ENCODE measurements around the gene ADAP2. TPM values are rescaled to one million over a fixed set of nuclear protein-coding genes. Genes with fewer than 3 reads are reported as not detected.
"Not testable (repeated sequence)": the region's sequence is repeated elsewhere in the genome, so short reads cannot be mapped to it uniquely, and the experiment has no call there.

ADAP2 gene
- total RNA-seq, 4 donors from 2014 or later: 10.5 to 19.1 (median 14.7) TPM

GRCh38 chr17:30961209-30962188 lies 39.8 kb downstream of the ADAP2 start:
- intact Hi-C loops (cut with DNase I): no loop called here
- TF ChIP-seq CTCF (IDR thresholded peaks at IDR 0.05) (no peak), EP300 (IDR thresholded peaks at IDR 0.05) (no peak), POLR2A (IDR thresholded peaks at IDR 0.05; ENCODE audit: low read depth) (no peak), POLR2AphosphoS5 (IDR thresholded peaks at IDR 0.05) (no peak)
- Histone ChIP-seq H3K27me3 (no peaks in the 10 kb centered on the region), H3K4me1 (peaks cover 5 to 14% (median 9%) of the 10 kb centered on the region in 4 donors), H3K9me3 (no peaks in the 10 kb centered on the region), H3K4me3 (no peak overlapping the region), H3K36me3 (no peaks in the 10 kb centered on the region), H3K27ac (replicated peaks in 1 of 4) (no peak overlapping the region)
- 88% methylated on average over 9 of the region's 9 CpGs for WGBS
- DNase-seq (ENCODE audit: extremely low spot score): no peak

- 91% methylated on average over 8 of the region's 8 CpGs for WGBS
- H3K27me3 ChIP-seq; H3K4me3 ChIP-seq; H3K9me3 ChIP-seq; DNase-seq (ENCODE audit: extremely low spot score); intact Hi-C loops (cut with DNase I); H3K4me1 ChIP-seq; H3K27ac ChIP-seq (replicated peaks in 1 of 4); H3K36me3 ChIP-seq: not testable (repeated sequence)
These were observed 42.6 kb downstream of the ADAP2 start for GRCh38 chr17:30964312-30964711.

GRCh38 chr17:30964876-30965275 lies 43.1 kb downstream of the ADAP2 start:
- no peak overlapping the region for H3K4me3 ChIP-seq
- H3K36me3 ChIP-seq: no peaks in the 10 kb centered on the region
- intact Hi-C loops (cut with DNase I): no loop called here
- H3K9me3 ChIP-seq: no peaks in the 10 kb centered on the region
- H3K27ac ChIP-seq (replicated peaks in 1 of 4): no peak overlapping the region
- H3K4me1 ChIP-seq: peaks cover 0 to 4% (median 2%) of the 10 kb centered on the region in 4 donors
- no peak for DNase-seq (ENCODE audit: extremely low spot score)
- no peaks in the 10 kb centered on the region for H3K27me3 ChIP-seq
- 82% methylated on average over 5 of the region's 5 CpGs for WGBS
- TF ChIP-seq POLR2AphosphoS5 (IDR thresholded peaks at IDR 0.05) (no peak), CTCF (IDR thresholded peaks at IDR 0.05) (no peak), EP300 (IDR thresholded peaks at IDR 0.05) (no peak), POLR2A (IDR thresholded peaks at IDR 0.05; ENCODE audit: low read depth) (no peak)

GRCh38 chr17:30965686-30966085 lies 43.9 kb downstream of the ADAP2 start:
- intact Hi-C loops (cut with DNase I): no loop called here
- H3K4me3 ChIP-seq: no peak overlapping the region
- TF ChIP-seq CTCF (IDR thresholded peaks at IDR 0.05) (no peak), POLR2A (IDR thresholded peaks at IDR 0.05; ENCODE audit: low read depth) (no peak), POLR2AphosphoS5 (IDR thresholded peaks at IDR 0.05) (no peak), EP300 (IDR thresholded peaks at IDR 0.05) (no peak)
- H3K36me3 ChIP-seq: no peaks in the 10 kb centered on the region
- WGBS: 90% methylated on average over 3 of the region's 3 CpGs
- no peak overlapping the region for H3K27ac ChIP-seq (replicated peaks in 1 of 4)
- no peak for DNase-seq (ENCODE audit: extremely low spot score)
- H3K27me3 ChIP-seq: no peaks in the 10 kb centered on the region
- no peaks in the 10 kb centered on the region for H3K9me3 ChIP-seq
- peaks cover 0 to 9% (median 7%) of the 10 kb centered on the region in 4 donors for H3K4me1 ChIP-seq

GRCh38 chr17:30967911-30968310 lies 46.2 kb downstream of the ADAP2 start:
- DNase-seq (ENCODE audit: extremely low spot score); H3K4me3 ChIP-seq; H3K9me3 ChIP-seq; H3K36me3 ChIP-seq; intact Hi-C loops (cut with DNase I); H3K27me3 ChIP-seq: not testable (repeated sequence)
- H3K4me1 ChIP-seq: peaks cover 0 to 22% (median 22%) of the 10 kb centered on the region in 4 donors
- WGBS: 94% methylated on average over 13 of the region's 13 CpGs
- H3K27ac ChIP-seq (replicated peaks in 1 of 4): peak overlapping the region in 1 of 4 donors; percentile 10

All from esophagus muscularis mucosa (tissue), 4 donors.